Activated T-cell treated with anti-CD3 and anti-CD28 coated beads for 4 hours (primary cell): ENCODE results near the gene USH2A.

Experiments
- DNase-seq: peaks from one replicate; pipeline ENCODE4 v3.0.0-alpha.2; 2020

The USH2A gene

DNA sequence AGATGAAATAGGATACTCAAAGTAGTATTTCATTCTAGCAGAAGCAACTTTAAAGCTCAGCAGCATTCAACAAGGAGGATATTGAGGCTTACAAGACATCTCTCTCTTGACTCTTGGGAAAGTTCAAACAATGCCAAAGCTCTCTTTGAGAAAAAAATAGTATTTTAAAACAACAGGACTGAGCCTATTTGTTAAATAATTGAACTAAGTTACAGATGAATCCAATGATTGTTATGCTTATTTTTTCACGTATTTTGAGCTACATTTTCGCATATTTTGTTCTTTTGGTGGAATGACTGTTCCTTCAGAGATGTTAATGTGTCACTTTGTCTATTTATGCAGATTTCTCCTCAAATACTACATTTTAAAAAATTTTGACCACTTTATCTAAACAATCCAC lies 655.5 kb downstream of the USH2A start:
- no peak for DNase-seq

DNA sequence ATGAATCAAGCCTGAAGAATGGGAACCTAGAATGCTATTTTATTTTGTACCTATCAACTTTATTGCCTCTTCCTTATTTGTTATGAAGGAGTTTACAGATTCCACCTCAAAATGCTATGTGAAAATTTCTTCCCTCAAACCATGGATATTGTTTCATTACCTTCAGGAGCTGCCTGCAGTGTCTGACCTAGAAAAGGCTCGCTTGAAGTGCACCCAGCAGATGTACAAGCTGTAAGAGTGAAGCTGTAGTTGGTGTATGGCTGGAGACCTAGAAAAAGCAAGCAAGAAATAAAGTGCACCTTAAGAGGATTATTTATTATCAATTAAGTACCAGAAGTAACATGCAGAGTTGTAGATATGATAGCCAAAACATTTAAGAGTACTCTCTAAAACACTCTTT lies 656.7 kb downstream of the USH2A start:
- DNase-seq = no peak

DNA sequence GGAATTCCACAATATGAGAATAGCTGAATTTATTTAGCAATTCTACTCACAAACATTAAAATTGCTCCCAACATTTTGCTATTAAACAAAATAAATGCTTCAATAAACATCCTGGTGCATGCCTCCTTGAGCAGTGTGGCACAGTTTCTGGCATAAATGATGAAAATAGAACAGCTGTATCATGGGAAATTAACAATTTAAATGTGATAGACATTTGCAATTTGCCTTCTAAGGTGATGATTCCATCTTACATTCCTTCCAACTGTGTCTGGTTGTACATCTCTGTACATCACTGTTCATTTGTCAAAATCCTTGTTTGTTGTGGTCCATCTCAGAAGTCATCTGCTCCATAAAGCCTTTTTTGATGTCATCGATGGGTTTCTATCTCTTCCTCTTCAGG lies 657.4 kb downstream of the USH2A start:
- DNase-seq = no peak

DNA sequence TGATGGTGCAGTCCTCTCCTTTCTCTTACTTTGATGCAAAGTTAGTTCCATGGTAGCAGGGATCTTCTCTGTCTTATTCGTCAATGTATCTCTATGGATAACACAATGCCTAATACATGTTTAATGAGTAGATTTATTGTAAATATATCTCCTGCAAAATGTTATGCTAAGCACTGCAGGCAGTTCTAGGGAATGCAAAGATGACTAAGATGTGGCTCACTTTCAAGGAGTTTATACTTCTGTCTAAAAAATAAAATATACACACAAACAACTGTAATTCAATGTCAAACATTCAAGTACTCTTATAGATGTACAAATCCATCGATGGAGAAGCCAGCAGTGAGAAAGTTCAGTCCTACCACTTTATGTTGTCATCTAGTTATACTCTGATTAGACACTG lies 661.8 kb downstream of the USH2A start:
- DNase-seq = no peak

DNA sequence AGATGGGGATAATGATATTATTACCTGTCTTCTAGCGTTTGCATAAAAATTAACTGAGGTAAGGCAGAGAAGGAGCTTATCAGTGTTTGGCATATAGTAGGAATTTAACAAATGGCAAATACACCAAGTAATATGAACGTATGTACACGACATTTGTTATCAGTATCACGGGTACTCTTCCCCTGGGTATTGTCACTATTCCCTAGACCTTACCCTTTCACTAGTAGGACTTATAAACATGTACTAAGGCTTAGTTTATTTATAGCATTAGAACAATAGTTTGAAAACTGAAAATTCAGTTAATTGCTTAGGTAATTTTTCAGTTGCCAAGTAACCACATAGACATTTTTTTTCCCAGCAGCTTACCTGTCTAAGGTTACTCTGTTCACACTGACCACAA lies 669.1 kb downstream of the USH2A start:
- no peak for DNase-seq

DNA sequence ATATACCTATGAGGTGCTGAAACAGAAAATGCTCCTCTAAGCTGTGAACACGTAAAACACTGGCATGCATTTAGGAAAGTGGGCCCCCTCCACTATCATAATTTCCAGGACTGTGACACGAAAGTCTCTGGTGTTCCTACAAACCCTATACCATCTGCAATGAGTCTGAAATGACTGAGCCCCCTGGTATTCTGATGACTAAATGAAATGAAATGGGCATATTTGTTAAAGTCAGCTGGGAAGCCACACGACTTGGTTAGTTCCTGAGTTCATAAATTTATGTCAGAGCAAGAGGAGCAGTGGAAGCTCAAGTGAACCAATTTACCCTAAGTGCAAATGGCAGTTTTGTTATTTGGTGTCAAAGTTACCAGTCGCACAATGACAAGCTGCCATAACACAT lies 673.8 kb downstream of the USH2A start:
- no peak for DNase-seq

DNA sequence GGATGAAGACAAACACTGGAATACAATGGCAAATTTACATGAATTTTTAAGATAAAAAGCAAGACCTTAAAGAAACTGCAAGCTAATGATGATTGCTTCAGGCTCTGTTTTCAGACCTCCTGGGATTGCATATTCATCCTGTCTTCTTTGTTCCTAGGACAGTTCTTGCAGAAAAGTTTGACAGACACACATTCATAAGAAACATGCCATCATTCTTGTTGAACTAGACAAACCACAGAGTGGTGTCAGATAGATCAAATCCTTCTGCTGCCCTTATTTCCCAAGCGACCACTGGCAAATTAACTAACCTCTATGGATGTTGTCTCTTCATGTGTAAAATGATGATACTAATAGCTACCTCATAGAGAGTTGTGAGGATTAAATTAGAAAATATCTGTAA lies 674.8 kb downstream of the USH2A start:
- DNase-seq = no peak

DNA sequence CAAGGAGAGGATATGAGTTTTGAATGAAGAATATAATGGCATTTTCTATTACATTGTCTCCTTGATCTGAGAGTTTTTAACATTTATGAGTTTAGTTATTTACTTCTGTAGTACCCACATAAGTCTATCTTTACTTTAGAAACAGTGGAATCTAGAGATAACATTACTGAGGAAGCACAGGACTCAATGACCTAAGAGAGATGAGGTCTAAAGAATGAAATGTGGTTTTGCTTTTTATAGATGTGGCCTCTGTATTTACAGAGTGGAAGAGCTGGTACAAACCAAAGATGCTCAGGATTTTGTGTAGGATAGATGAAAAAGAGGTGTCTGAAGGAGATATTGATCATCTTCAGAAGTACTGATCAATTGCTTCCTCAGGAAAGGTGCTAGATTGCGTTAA lies 678.8 kb downstream of the USH2A start:
- DNase-seq = no peak

DNA sequence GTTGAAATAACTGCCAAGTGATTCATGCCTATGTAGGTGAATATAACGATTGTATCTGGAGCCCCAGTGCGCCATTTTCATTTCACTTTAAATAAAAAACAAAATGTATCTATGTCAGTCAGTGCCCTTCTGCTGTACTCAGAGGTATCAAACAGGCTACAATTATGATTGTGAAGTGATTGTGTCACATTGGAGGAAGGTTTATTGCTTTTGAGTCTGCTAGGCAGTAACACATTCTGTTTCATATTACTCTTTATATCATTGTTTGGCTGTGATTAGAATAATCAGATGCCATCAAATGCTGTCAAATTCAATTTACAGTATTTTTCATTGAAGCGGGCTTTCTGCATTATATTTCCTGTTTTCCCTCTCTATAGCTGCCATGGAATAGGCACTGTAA lies 684.2 kb downstream of the USH2A start:
- no peak for DNase-seq

DNA sequence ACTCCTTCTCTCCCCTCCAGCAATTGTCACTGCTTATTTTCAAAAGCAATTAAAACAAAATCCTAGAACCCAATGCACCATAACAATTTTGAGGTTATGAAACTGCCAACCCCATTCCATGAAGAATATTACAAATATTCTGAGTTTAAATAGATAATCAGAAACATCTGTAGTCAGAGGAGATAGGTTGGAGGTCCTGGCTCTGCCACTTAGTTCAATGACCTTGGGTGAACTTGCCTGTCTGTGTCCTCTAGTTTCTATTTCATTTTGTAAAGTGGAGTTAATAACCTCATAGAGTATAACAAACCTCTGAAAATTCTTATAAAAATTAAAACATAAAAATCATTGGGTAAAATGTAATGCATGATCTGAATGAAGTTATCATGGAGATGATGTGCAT lies 691.5 kb downstream of the USH2A start:
- DNase-seq = no peak

DNA sequence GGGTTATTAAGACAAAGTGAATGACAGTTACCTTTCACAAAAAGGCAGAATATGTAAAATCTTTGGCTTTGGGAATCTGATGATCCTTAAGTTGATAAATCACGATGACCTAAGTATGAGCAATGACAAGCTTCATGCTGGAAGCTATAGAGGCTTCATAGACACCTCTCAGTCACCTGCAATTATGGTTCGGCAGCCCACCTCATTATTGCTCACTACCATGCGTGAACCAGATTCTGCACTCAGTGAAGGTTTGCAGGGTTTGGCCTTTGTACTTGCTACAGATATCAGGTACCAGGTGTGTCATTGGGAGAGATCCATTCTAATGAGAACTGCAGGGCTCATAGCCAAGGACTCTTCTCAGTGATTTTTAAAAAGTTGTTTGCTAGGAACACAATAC lies 692.6 kb downstream of the USH2A start:
- DNase-seq = no peak

DNA sequence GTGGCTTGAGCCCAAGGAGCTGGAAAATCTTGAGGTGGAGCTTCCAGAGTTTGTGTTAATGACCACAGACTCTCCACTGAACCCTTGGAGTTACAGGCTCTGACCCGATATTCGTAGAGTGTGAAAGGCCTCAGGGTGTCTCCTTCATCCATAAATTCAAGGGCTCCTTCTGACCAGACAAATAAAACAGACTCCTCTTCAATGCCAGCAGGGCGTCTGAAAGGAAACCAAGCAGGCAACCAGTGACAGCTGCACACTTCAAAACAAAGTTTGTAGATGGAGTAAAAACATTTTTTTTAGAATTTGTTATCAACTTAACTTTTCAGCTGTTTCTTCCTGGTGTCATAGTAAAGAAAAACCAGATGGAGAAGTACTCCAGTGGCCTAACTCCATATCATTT lies 695.1 kb downstream of the USH2A start:
- DNase-seq = no peak

DNA sequence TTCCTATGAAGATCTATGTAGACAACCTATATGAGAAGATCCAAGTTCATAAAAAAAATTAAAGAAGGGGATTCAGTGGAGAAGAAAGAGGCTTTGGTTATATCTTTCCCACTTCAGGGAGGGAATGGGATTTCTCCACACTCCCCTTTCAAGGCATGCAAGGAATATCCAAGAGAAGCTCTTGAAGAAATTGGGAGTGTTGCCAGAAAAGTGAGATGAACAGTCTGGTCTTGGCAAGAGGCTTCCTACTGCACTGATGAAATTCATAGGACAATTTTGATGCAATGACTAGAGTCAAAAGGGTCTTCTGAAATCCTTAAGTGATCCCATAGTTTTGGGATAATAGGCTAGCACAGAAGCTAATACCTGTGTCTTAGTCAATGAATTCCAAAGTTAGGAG lies 703.1 kb downstream of the USH2A start:
- DNase-seq = no peak

DNA sequence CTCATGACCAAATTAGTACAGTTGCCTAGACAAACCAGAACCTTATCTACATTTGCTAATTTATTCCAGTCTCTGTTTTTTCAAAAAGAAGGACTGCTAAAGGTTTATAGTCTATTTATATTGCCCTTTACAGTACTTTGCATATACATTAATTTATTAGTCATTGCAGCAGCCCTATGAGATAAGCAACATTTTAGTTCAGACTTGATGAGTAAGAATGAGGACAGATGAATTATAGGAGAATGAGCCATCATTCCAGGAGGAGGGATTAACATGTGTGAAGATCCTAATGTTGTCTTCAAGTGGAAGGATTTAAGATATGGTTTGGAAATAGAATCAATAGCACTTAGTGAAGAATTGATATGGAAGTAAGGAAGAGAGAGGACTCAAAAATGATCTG lies 703.7 kb downstream of the USH2A start:
- no peak for DNase-seq

DNA sequence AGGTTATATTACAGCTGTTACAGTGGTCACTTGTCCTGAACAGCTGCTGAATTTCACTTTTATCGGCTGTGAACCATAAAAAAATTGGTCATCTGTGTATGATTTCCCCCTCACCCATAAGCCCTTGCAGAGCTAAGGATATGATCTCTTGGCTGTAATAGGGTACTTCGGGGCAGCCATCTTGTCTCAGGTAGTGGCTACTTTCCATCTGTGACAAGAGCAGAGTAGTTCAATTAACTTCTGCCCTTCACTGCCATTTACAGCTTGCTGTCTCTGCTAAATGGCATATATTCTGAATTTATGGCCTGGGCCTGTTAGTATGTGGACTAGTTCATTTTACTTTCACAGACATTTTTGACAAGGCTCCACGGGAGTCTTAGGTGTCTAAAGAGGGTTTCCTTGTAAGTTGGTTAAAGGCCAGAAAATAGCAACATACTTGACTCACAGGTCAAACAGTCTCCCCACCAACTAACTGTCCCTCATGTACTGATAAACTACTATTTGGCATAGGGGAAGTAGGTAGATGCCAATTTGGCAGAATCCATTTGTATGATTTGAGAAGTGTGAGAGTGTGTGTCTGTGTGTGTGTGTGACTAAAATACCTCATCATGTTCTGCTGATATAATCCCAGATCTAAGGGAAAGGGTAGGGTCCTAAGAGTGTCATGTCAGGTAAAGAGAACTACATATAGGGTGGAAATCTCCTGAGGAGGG lies 704.5 kb downstream of the USH2A start:
- DNase-seq = no peak

DNA sequence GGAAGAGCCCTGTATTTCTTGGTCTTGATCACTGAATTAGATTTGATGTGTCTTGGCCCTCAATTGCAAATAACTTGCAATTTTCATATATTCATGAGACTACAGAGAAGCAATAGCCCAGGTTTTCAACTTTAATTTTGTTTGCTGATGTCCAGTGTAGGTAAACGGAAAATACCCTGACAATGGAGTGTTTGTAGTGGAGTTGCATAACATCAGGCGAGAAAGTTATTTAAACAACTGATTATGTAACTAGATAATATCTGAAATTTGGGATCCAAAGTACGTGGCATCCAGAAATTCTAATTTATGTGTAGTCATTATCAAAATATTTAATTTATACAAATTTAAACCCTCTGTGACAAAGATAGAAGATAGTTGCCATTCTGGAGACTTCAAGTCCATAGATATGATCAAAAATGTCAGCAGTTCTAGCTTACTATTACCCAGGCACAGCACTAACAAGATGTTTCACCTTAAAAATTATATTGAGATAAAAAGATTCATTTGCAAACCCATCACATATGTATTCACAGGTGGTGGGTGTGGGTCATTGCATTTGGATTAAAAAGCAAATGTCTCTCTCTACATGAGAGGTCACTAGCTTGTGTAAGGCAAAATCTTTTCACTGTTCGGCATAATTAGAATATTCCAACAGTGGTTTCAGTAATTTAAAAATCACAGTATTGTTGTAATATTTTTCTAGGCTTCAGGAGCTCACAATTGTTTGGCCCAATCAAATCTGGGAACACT lies 705.4 kb downstream of the USH2A start:
- DNase-seq = no peak

DNA sequence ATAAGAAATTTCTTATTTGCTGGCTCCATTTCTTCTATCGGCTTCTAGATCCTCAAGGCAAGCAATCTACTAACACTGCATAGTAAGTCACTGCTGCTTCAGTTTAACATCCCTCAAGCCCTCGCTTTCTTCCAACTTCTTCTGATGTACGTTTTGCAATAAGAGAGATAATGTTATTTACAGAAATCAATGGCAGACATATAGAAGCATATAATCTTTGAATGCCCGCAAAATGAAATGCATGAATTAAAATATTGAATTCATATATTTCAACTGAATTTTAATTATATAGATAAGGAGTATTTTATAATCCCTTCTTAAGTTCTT lies 712.4 kb downstream of the USH2A start:
- DNase-seq = no peak

DNA sequence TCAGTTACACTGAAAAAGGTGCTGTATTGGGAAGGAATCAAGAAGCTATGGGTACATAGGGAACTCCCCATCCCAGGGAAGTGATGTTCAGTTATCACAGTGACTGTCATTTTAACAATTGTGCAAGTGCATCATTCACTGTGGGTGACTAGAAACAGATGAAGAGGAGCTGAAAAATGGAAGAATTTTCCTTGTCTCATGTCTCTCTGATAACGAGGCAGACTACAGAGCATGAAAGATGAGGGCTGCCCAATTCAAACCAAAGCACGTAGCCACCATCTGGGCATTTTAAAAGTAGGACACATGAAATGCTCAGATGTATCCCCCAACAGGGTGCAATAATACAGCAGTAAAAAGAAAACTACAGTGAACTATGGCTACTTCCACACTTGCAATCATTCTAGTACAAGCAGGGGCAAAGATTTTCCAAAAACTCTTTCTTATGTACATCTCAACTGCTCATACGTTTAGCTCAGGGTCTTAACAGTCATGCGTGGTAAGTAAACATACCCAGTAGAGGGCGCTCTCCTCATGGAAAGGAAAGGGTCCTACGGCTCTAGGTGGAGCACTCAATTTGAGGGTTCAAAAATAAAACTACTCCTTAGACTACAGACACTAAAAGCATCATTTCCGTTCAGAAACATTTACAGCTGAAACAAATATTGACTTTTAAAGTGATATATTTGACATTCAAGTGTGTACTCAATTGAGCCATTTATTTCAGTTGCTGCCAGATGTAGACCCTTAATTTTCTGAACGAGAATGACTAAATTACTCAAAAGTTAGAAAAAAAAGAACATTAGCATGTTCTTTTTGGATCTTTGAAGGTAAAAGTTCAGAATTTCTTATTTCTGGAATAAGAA lies 713.0 kb downstream of the USH2A start:
- no peak for DNase-seq

DNA sequence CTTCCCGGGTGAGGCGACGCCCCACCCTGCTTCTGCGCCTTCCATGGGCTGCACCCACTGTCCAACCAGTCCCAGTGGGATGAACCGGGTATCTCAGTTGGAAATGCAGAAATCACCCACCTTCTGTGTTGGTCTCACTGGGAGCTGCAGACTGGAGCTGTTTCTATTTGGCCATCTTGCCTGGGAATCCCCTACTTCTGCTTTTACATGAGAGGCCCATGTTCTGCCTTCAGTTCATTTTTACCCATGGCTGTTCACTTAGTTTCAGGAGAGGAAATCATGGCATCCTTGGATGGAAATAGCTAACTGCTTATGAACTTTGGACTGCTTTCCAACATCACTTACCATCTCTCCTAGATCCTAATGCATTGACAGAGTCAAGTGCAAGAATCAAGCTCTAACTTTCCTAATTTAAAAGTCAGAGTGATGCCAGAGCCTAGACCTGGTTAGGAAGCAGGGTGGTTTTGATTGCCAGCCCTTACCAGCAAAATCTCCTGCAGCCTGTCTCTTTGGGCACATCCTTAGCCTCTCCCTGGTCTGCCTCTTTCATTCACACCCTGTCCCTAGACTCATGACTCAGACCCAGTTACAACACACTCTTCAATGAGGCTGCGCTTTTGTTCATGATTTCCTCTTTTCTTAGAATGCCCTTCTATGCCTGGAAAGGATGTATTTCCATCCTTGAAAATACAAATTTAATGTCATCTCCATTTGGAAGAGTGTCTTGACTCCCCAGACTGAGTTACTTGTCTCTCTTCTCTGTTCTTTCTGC lies 719.0 kb downstream of the USH2A start:
- DNase-seq = no peak

DNA sequence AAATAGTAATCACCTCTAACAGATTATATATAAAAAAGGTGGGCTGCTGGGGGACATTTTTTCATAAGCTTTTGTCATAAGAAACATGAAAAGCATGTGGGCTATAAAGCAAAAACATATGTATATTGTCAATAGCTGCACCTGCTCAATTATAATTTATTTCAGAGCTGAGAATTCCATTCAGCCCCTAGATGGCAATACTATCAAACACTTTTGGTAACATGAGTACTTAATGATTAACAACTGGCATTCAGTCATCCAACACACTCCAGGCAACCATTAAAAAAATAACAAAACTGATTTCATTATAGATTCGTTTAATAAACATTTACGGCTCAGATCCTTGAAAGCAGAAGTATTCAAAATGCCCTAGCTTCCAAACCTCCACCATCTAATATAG lies 741.0 kb downstream of the USH2A start:
- no peak for DNase-seq

DNA sequence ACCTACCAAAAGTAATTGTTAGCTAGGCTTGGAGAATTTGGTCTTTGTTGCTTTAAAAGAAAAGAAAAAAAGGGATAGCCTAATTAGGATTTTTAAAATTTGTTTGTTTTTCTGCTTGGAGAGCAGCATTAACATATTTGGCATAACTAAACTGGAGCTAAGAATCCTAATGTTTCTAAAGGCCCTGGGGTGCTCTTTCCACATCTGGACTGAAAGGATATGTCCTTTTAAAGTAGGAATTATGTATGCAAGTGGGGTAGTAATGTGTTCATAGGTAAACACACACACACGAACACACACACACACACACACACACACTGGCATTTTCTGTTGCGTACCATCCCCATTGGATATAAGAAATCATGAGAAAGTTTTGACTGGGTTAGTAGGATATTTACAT lies 742.2 kb downstream of the USH2A start:
- no peak for DNase-seq

DNA sequence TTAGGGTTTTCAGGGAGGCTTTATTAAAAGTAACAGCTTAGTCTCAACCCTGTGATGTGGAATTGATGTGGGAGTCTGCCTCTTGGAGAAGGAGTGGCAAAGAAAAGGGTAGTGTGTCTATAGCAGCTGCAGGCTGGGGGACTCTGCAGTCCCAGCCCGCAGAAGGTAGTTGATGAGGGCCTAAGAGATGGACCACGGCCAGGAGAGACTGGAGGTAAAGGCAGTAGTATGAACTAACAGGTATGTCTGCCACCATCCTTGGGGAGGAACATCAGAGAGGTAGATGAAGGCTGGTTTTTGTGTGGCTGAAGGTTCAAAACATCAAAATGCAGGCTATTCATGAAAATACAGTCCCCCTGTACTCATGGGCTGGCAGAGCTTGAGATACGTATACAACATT lies 744.0 kb downstream of the USH2A start:
- no peak for DNase-seq

DNA sequence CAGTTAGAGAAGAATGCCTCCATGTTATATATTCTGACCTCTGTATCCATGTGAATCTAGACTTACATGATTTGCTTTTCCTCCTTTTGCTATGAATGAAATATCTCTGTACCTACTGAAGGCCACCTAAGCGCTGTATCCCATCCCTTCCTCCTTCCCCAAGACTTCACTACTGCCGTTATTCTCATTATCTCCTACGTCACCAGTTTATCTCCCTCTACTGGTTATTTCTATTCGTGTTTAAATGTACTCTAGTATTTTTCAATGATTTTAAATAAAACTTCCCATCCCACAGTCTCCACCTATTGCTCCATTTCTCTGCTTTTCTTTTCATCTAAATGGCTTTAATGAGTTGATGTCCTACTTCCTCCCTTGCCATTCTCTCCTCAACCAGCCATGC lies 746.1 kb downstream of the USH2A start:
- DNase-seq = no peak
